GM21825 (cell line): Measurements from ENCODE around the gene SPTLC2.
"Not testable (repeated sequence)": the region's sequence is repeated elsewhere in the genome, so short reads cannot be mapped to it uniquely, and the experiment has no call there.

Experiments
- ATAC-seq: cut with Tn5 transposase; IDR thresholded peaks from one replicate; pipeline ENCODE4 v1.9.1; 2021; ENCODE audit warnings: mild to moderate bottlenecking, moderate library complexity; ENCODE audit not compliant: unreplicated experiment

SPTLC2 gene

GRCh38 chr14:77616454-77617229 is at the start of gene SPTLC2:
Gene SPTLC2, minus strand, starts transcription at chr14:77616637. Its CDS starts 58 bp downstream, at chr14:77616579.
- ATAC-seq = peak; percentile 93

- no peak for ATAC-seq
These were observed 46.9 kb upstream of the SPTLC2 start for GRCh38 chr14:77663293-77663692.

GRCh38 chr14:77661562-77661961 is 45.1 kb upstream of the SPTLC2 start:
- ATAC-seq = not testable (repeated sequence)

- no peak for ATAC-seq
These were observed 44.3 kb upstream of the SPTLC2 start for GRCh38 chr14:77660754-77661153.

- ATAC-seq = no peak
These were observed 43.4 kb upstream of the SPTLC2 start for GRCh38 chr14:77659831-77660230.

GRCh38 chr14:77657280-77657679 is 40.8 kb upstream of the SPTLC2 start:
- ATAC-seq = no peak

GRCh38 chr14:77654001-77654441 is 37.6 kb upstream of the SPTLC2 start:
- ATAC-seq = no peak

- ATAC-seq = no peak
These were observed 32.9 kb upstream of the SPTLC2 start for GRCh38 chr14:77649326-77649725.

- ATAC-seq = no peak
These were observed 32.2 kb upstream of the SPTLC2 start for GRCh38 chr14:77648520-77649200.

GRCh38 chr14:77647853-77648252 is 31.4 kb upstream of the SPTLC2 start:
- ATAC-seq = no peak

- no peak for ATAC-seq
These were observed 30.5 kb upstream of the SPTLC2 start for GRCh38 chr14:77646907-77647306.

- no peak for ATAC-seq
These were observed 29.2 kb upstream of the SPTLC2 start for GRCh38 chr14:77645520-77646230.

- ATAC-seq = no peak
These were observed 26.0 kb upstream of the SPTLC2 start for GRCh38 chr14:77642407-77642806.

- ATAC-seq = peak; percentile 61
These were observed 25.3 kb upstream of the SPTLC2 start for GRCh38 chr14:77641534-77642341.

GRCh38 chr14:77640756-77641533 is 24.5 kb upstream of the SPTLC2 start:
- ATAC-seq = peak; percentile 26

GRCh38 chr14:77638771-77639171 is 22.3 kb upstream of the SPTLC2 start:
- no peak for ATAC-seq

- ATAC-seq = not testable (repeated sequence)
These were observed 19.4 kb upstream of the SPTLC2 start for GRCh38 chr14:77635869-77636268.

- not testable (repeated sequence) for ATAC-seq
These were observed 19.0 kb upstream of the SPTLC2 start for GRCh38 chr14:77635466-77635865.

GRCh38 chr14:77630111-77630510 is 13.7 kb upstream of the SPTLC2 start:
- no peak for ATAC-seq

GRCh38 chr14:77625360-77625759 is 8.9 kb upstream of the SPTLC2 start:
- ATAC-seq = no peak
